ENCODE results near the gene MYO10. TPM values are rescaled to one million over a fixed set of nuclear protein-coding genes. Genes with fewer than 3 reads are reported as not detected.

Gene MYO10
- total RNA-seq, 2 donors from 2014 or later, result not detected

DNA sequence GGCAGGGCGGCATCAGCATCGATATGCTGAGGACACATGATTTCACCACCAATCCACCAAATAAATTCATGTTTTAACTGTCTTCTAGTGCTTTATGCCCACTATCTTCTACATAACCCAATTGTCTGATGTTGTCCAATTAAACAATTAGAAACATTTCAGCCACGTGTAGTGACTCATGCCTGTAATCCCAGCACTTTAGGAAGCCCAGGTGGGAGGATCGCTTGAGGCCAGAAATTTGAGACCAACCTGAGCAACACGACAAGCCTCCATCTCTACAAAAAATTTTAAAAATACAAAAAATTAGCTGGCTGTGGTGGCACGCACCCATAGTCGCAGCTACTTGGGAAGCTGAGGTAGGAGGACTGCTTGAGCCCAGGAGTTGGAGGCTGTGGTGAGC is 128.1 kb downstream of the MYO10 start:
- Mint-ChIP-seq H3K27ac (no peak overlapping the region), H3K27me3 (no peaks in the 10 kb centered on the region), H3K36me3 (no peaks in the 10 kb centered on the region), H3K4me1 (ENCODE audit: low read depth in 2 of 2) (no peaks in the 10 kb centered on the region), H3K4me3 (no peak overlapping the region), H3K9me3 (no peaks in the 10 kb centered on the region)
- DNase-seq (ENCODE audit: low spot score) (no peak), ATAC-seq (no peak)

- H3K36me3 Mint-ChIP-seq, result no peaks in the 10 kb centered on the region
- ATAC-seq, result no peak
Measured at GRCh38 chr5:16807547-16807864, 128.6 kb downstream of the MYO10 start.

GRCh38 chr5:16806711-16807546 is 129.2 kb downstream of the MYO10 start:
- Mint-ChIP-seq H3K27ac (no peak overlapping the region), H3K36me3 (no peaks in the 10 kb centered on the region), H3K4me1 (ENCODE audit: low read depth in 2 of 2) (no peaks in the 10 kb centered on the region), H3K27me3 (peaks cover 0 to 1% of the 10 kb centered on the region in 2 donors), H3K9me3 (no peaks in the 10 kb centered on the region), H3K4me3 (no peak overlapping the region)
- DNase-seq (ENCODE audit: low spot score) (no peak), ATAC-seq (no peak)

More at GRCh38 chr5:16807547-16807864, 128.6 kb downstream of the MYO10 start:
- no peak overlapping the region for H3K4me3 Mint-ChIP-seq
- H3K27ac Mint-ChIP-seq, result no peak overlapping the region
- no peaks in the 10 kb centered on the region for H3K27me3 Mint-ChIP-seq
- DNase-seq (ENCODE audit: low spot score), result no peak
- H3K9me3 Mint-ChIP-seq, result no peaks in the 10 kb centered on the region
- H3K4me1 Mint-ChIP-seq (ENCODE audit: low read depth in 2 of 2), result no peaks in the 10 kb centered on the region

- no peak overlapping the region for H3K4me3 Mint-ChIP-seq
Measured at GRCh38 chr5:16805486-16805885, 130.6 kb downstream of the MYO10 start.

DNA sequence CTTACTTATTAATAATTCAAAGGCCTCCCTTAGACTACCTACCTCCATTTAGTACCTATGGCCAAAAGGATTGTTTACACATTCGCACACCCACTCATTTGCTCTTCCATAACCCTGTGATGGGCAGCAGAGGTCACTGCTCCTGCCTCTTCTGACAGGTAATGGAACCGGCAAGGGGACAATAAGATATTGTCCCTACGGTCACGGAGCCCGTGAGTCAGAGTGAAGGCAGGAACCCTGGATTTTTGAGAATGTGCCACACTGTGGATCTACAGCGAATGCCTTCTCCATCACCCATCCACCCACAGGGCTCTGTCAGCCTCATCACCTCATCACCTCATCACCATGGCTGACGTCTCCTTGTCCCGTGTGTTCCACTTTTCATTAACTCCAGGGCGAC is 132.3 kb downstream of the MYO10 start:
- no peak overlapping the region for H3K27ac Mint-ChIP-seq
- no peak for ATAC-seq
- H3K36me3 Mint-ChIP-seq, result no peaks in the 10 kb centered on the region
- H3K4me3 Mint-ChIP-seq, result no peak overlapping the region
- no peaks in the 10 kb centered on the region for H3K4me1 Mint-ChIP-seq (ENCODE audit: low read depth in 2 of 2)
- DNase-seq (ENCODE audit: low spot score), result no peak
- no peaks in the 10 kb centered on the region for H3K9me3 Mint-ChIP-seq
- H3K27me3 Mint-ChIP-seq, result peaks cover 0 to 2% of the 10 kb centered on the region in 2 donors

More at GRCh38 chr5:16805486-16805885, 130.6 kb downstream of the MYO10 start:
- Mint-ChIP-seq H3K27me3 (peaks cover 0 to 2% of the 10 kb centered on the region in 2 donors), H3K4me1 (ENCODE audit: low read depth in 2 of 2) (no peaks in the 10 kb centered on the region), H3K9me3 (no peaks in the 10 kb centered on the region), H3K36me3 (no peaks in the 10 kb centered on the region), H3K27ac (no peak overlapping the region)
- ATAC-seq (no peak), DNase-seq (ENCODE audit: low spot score) (no peak)

- Mint-ChIP-seq H3K9me3 (no peaks in the 10 kb centered on the region), H3K4me3 (no peak overlapping the region), H3K36me3 (no peaks in the 10 kb centered on the region), H3K27me3 (peaks cover 0 to 2% of the 10 kb centered on the region in 2 donors), H3K4me1 (ENCODE audit: low read depth in 2 of 2) (no peaks in the 10 kb centered on the region), H3K27ac (no peak overlapping the region)
- no peak for DNase-seq (ENCODE audit: low spot score)
- ATAC-seq, result no peak
Measured at GRCh38 chr5:16800477-16800876, 135.6 kb downstream of the MYO10 start.

DNA sequence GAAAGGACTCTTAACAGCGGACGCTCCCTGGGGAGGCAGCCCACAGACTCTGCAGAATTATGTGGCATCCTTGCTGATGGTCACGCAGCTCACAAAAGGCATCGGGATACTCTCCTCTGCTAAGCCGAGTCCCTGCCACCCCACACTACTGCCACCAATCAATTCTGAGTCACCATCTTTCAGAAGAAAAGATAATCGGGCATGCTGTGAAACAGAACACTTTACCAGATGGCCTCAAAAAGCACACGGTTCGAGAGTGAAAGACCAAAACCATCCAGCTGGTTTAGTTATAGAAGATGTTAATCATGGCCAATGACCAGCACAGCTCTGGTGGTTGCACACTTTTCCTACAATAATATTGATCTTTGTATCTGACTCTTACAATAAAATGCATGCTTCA is 136.3 kb downstream of the MYO10 start:
- Mint-ChIP-seq H3K36me3 (no peaks in the 10 kb centered on the region), H3K27me3 (peaks cover 0 to 2% of the 10 kb centered on the region in 2 donors), H3K4me1 (ENCODE audit: low read depth in 2 of 2) (no peaks in the 10 kb centered on the region), H3K4me3 (no peak overlapping the region), H3K9me3 (no peaks in the 10 kb centered on the region), H3K27ac (no peak overlapping the region)
- no peak for DNase-seq (ENCODE audit: low spot score)
- no peak for ATAC-seq

DNA sequence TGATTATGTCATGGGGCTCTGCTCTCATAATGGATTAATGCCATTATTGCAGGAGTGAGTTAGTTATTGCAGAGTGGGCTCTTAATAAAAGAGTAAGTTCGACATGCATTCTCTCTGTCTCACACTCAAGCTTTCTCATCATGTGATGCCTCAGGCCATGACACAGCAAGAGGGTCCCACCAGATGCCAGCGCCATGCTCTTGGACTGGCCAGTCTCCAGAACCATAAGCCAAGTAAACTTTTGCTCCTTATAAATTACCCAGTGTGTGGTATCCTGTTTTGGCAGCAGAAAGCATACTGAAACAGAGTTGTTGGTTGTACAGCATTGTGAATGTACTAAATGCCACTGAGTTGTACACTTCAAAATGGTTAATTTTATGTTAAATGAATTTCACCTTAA is 138.1 kb downstream of the MYO10 start:
- H3K9me3 Mint-ChIP-seq, result no peaks in the 10 kb centered on the region
- H3K36me3 Mint-ChIP-seq, result no peaks in the 10 kb centered on the region
- H3K4me1 Mint-ChIP-seq (ENCODE audit: low read depth in 2 of 2), result no peaks in the 10 kb centered on the region
- ATAC-seq, result no peak
- H3K4me3 Mint-ChIP-seq, result no peak overlapping the region
- DNase-seq (ENCODE audit: low spot score), result no peak
- peaks cover 0 to 2% of the 10 kb centered on the region in 2 donors for H3K27me3 Mint-ChIP-seq
- no peak overlapping the region for H3K27ac Mint-ChIP-seq

DNA sequence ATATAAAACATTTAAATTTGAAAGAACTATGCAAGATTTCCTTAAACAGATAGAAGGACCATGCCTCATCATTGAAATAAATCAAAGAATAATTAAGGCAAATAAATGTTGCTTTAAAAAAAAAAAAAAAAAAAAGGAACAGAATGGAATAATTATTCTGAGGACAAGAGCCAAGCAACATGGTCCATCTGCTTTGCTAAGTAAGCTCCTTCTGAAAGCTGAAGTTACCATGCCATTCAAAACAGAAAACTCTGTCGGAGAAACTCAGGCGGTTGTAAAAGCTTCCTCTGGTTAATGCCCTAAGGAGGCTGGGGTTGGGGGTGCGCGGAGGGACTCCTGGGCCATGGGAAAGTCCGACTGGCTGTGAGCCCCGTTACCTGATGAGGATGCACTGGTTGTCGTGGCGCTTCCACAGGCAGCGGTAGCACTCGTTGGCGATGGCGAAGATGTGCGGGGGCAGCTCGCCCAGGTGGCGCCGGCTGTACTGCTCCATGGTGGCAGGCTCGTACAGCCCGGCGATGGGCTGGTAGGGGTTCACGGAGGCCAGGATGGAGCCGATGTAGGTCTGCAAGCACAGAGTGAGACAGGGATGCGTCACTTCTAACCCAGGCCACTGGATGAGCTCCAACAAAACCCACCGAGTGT is 141.7 kb downstream of the MYO10 start:
- Mint-ChIP-seq H3K4me3 (no peak overlapping the region), H3K4me1 (ENCODE audit: low read depth in 2 of 2) (peaks cover 3 to 7% of the 10 kb centered on the region in 2 donors), H3K27ac (no peak overlapping the region), H3K36me3 (no peaks in the 10 kb centered on the region), H3K9me3 (no peaks in the 10 kb centered on the region), H3K27me3 (no peaks in the 10 kb centered on the region)
- DNase-seq (ENCODE audit: low spot score) (no peak), ATAC-seq (no peak)

- peaks cover 3 to 7% of the 10 kb centered on the region in 2 donors for H3K4me1 Mint-ChIP-seq (ENCODE audit: low read depth in 2 of 2)
- no peaks in the 10 kb centered on the region for H3K9me3 Mint-ChIP-seq
- H3K27ac Mint-ChIP-seq, result no peak overlapping the region
- no peak for DNase-seq (ENCODE audit: low spot score)
- H3K27me3 Mint-ChIP-seq, result no peaks in the 10 kb centered on the region
- no peak overlapping the region for H3K4me3 Mint-ChIP-seq
- ATAC-seq, result no peak
- no peaks in the 10 kb centered on the region for H3K36me3 Mint-ChIP-seq
Measured at GRCh38 chr5:16792598-16793275, 143.4 kb downstream of the MYO10 start.

DNA sequence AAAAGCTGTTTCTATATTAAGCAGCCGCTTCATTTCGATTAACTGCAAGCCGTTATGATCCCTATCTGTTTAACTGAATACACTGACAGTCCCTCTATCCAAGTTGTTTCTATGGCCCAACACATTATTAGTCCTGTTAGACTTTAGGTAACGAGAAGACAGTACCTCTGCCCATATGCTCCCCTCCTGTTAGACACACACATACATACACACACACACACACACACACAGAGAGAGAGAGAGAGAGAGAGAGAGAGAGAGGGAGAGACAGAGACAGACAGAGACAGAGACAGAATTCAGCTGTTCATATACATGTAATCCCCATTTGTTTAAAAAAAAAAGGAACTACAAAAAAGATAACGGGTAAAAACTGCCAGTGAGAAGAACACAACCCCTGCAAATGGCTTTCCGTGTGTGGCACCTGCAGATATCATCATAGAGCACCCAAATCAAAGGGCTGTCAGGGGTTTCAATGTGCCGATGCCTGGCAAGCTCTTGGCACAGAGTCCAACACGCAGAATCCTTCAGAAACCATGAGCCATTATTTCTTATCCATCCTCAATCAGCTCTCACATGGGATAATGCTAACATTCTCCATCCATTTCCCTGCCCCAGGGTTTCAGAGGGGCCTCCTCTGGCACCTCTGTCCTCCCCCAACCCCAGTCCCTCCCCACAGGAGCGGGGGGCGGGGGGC is 144.0 kb downstream of the MYO10 start:
- no peaks in the 10 kb centered on the region for H3K27me3 Mint-ChIP-seq
- no peak overlapping the region for H3K27ac Mint-ChIP-seq
- H3K4me3 Mint-ChIP-seq, result no peak overlapping the region
- DNase-seq (ENCODE audit: low spot score) (no peak), ATAC-seq (no peak)
- H3K4me1 Mint-ChIP-seq (ENCODE audit: low read depth in 2 of 2), result peaks cover 3 to 7% of the 10 kb centered on the region in 2 donors
- no peaks in the 10 kb centered on the region for H3K36me3 Mint-ChIP-seq
- H3K9me3 Mint-ChIP-seq, result no peaks in the 10 kb centered on the region

DNA sequence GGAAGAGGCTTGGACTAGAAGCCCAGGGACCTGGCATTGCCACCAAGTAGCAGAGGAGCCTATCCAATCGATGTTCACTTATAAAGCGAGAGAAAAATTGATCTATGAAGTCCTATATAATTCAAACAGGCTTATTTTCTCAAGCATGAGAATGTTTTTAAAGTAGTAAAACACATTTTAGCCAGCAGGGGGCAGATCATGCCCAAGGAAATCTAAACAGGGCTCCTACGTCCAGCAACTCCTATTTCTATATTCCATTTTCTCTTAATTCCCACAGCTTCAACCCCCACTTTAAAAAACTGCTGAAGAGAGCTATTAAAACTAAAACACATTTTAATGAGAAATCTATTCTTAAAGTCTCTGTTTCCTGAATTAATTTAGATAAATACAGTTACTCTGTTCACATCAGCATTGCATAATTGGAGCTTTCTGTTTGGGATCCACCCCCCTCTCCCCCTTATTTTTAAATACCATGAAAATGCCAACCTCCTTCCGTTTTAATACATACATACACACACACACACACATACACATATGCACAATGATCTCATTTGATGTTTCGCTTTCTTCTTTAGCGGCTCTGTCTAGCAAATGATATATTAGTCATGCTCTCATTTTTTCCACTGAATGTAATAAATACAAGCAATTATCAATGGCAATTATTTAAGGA is 144.9 kb downstream of the MYO10 start:
- ATAC-seq, result no peak
- Mint-ChIP-seq H3K27me3 (no peaks in the 10 kb centered on the region), H3K36me3 (no peaks in the 10 kb centered on the region), H3K9me3 (no peaks in the 10 kb centered on the region), H3K27ac (no peak overlapping the region), H3K4me3 (peak overlapping the region; percentile 1), H3K4me1 (ENCODE audit: low read depth in 2 of 2) (peaks cover 3 to 7% of the 10 kb centered on the region in 2 donors)
- no peak for DNase-seq (ENCODE audit: low spot score)

- no peak overlapping the region for H3K27ac Mint-ChIP-seq
- H3K27me3 Mint-ChIP-seq, result peaks cover 0 to 3% of the 10 kb centered on the region in 2 donors
- no peak for DNase-seq (ENCODE audit: low spot score)
- no peak overlapping the region for H3K4me3 Mint-ChIP-seq
- H3K9me3 Mint-ChIP-seq, result no peaks in the 10 kb centered on the region
- ATAC-seq, result no peak
- H3K4me1 Mint-ChIP-seq (ENCODE audit: low read depth in 2 of 2), result peaks cover 3 to 7% of the 10 kb centered on the region in 2 donors
- H3K36me3 Mint-ChIP-seq, result no peaks in the 10 kb centered on the region
Measured at GRCh38 chr5:16788957-16789356, 147.1 kb downstream of the MYO10 start.

All from natural killer cell treated with Interleukin-12 subunit alpha and Interleukin-12 subunit beta and Interleukin-15 and Interleukin-18, amount 100 ng/mL, for 72 hours (primary cell).